HepG2 (cell line): ENCODE measurements around the gene PYGO2. TPM values are rescaled to one million over a fixed set of nuclear protein-coding genes. Genes with fewer than 3 reads are reported as not detected.

Experiments
- AGO2 ChIP-seq: fragments of 200-400 bp; formaldehyde crosslinking; optimal IDR thresholded peaks from 2 replicates; pipeline ENCODE3; 2017; ENCODE audit warnings: mild to moderate bottlenecking, low read depth, low read length, moderate library complexity
- ATAD3A ChIP-seq: sonication (generic); formaldehyde crosslinking; IDR thresholded peaks from 2 replicates; pipeline ENCODE4 v1.4.0; 2020; ENCODE audit warnings: missing genetic modification reagents
- ATF7 ChIP-seq, 2 experiments: fragments of 450-650 bp in 1 of 2; sonication (generic) in 1 of 2; formaldehyde crosslinking in 1 of 2; IDR thresholded peaks; 2 replicates each; pipeline versions ENCODE4 v1.4.0 to v1.6.1; 2016 to 2020; ENCODE audit warnings: antibody characterized with exemption in 1 of 2, mild to moderate bottlenecking in 1 of 2, missing genetic modification reagents in 1 of 2
- FIP1L1 ChIP-seq: fragments of 200-400 bp; formaldehyde crosslinking; IDR thresholded peaks from 2 replicates; pipeline ENCODE4 v1.6.1; 2018; ENCODE audit warnings: low read depth, mild to moderate bottlenecking, low read length, moderate library complexity, borderline replicate concordance; ENCODE audit not compliant: insufficient read depth
- FOSL1 ChIP-seq: sonication (generic); formaldehyde crosslinking; IDR thresholded peaks from 2 replicates; pipeline ENCODE4 v1.9.0; 2021; ENCODE audit warnings: missing genetic modification reagents, borderline replicate concordance
- MXD4 ChIP-seq: IDR thresholded peaks from 2 replicates; pipeline ENCODE4 v1.6.1; 2016; ENCODE audit warnings: mild to moderate bottlenecking, missing biosample characterization, missing genetic modification reagents
- NFE2L1 ChIP-seq: sonication (generic); formaldehyde crosslinking; IDR thresholded peaks from 2 replicates; pipeline ENCODE4 v1.4.0; 2020; ENCODE audit warnings: missing genetic modification reagents, mild to moderate bottlenecking, borderline replicate concordance
- PTBP1 ChIP-seq: fragments of 200-400 bp; formaldehyde crosslinking; IDR thresholded peaks from 2 replicates; pipeline ENCODE4 v1.6.1; 2018; ENCODE audit warnings: low read length, low read depth; ENCODE audit not compliant: poor library complexity, severe bottlenecking
- ZBTB7B ChIP-seq: sonication (generic); formaldehyde crosslinking; IDR thresholded peaks from 2 replicates; pipeline ENCODE4 v1.4.0; 2020; ENCODE audit warnings: missing genetic modification reagents
- ZBTB8A ChIP-seq: sonication (generic); formaldehyde crosslinking; IDR thresholded peaks from 2 replicates; pipeline ENCODE4 v1.4.0; 2020; ENCODE audit warnings: mild to moderate bottlenecking, low read depth, missing genetic modification reagents, borderline replicate concordance
- ZNF24 ChIP-seq: fragments of 450-650 bp; IDR thresholded peaks from 2 replicates; pipeline ENCODE4 v1.6.1; 2017; ENCODE audit warnings: antibody characterized with exemption, mild to moderate bottlenecking
- ZNF543 ChIP-seq: sonication (generic); formaldehyde crosslinking; IDR thresholded peaks from 2 replicates; pipeline ENCODE4 v1.4.0; 2020; ENCODE audit warnings: mild to moderate bottlenecking, missing genetic modification reagents
- ZNF737 ChIP-seq: sonication (generic); formaldehyde crosslinking; IDR thresholded peaks from 2 replicates; pipeline ENCODE4 v1.5.0; 2020; ENCODE audit warnings: missing genetic modification reagents, mild to moderate bottlenecking, borderline replicate concordance
- polyA plus RNA-seq, 8 experiments: library from polyadenylated mRNA; depleted of rRNA in 3 of 8; stranded (reverse) in 7 of 8; unstranded in 1 of 8; fragments of >200 nt; fragmentation: Illumina TruSeq in 4 of 8; extraction: Trizol in 4 of 8; gene quantifications; 2 replicates each; pipeline versions ENCODE4 v1.2.1 to v1.2.3, GENCODE V29; 2011 to 2016; ENCODE audit warnings: low read depth in 4 of 8, missing spikeins in 1 of 8, mixed read lengths in 1 of 8; ENCODE audit not compliant: insufficient read depth in 1 of 8
- total RNA-seq, 5 experiments: library from RNA; depleted of rRNA; stranded (reverse); fragments of >200 nt; fragmentation: Illumina TruSeq; extraction: Trizol; gene quantifications; 2 replicates each; pipeline ENCODE4 v1.2.3, GENCODE V29; 2016; ENCODE audit warnings: low read depth in 1 of 5
- TF ChIP-seq, protein P1 (sequence below): sonication (generic); formaldehyde crosslinking; IDR thresholded peaks from 2 replicates; pipeline ENCODE4 v1.4.0; 2020; ENCODE audit warnings: missing genetic modification reagents, mild to moderate bottlenecking, borderline replicate concordance
- TF ChIP-seq, protein P2 (sequence below), 2 experiments: fragments of 450-650 bp in 1 of 2; sonication (generic) in 1 of 2; formaldehyde crosslinking; IDR thresholded peaks; 2 replicates each; pipeline versions ENCODE4 v1.5.0 to v1.8.0; 2020 to 2022; ENCODE audit warnings: mild to moderate bottlenecking in 1 of 2, missing genetic modification reagents in 1 of 2
- TF ChIP-seq, protein P3 (sequence below): IDR thresholded peaks from 2 replicates; pipeline ENCODE4 v1.6.1; 2012; ENCODE audit warnings: inconsistent platforms
- TF ChIP-seq, protein P4 (sequence below): IDR thresholded peaks from 2 replicates; pipeline ENCODE4 v1.4.0; 2020; ENCODE audit warnings: mild to moderate bottlenecking, missing genetic modification reagents
- TF ChIP-seq, protein P5 (sequence below): IDR thresholded peaks from 2 replicates; pipeline ENCODE4 v1.6.1; 2012; ENCODE audit warnings: low read length, improper control_type of control experiment

PYGO2 gene
- total and polyA plus RNA-seq, 2 of the 13 experiments (the other 11 are each of a cell fraction or from before 2014, with no cell fraction given), result 20.3 to 21.8 TPM

DNA sequence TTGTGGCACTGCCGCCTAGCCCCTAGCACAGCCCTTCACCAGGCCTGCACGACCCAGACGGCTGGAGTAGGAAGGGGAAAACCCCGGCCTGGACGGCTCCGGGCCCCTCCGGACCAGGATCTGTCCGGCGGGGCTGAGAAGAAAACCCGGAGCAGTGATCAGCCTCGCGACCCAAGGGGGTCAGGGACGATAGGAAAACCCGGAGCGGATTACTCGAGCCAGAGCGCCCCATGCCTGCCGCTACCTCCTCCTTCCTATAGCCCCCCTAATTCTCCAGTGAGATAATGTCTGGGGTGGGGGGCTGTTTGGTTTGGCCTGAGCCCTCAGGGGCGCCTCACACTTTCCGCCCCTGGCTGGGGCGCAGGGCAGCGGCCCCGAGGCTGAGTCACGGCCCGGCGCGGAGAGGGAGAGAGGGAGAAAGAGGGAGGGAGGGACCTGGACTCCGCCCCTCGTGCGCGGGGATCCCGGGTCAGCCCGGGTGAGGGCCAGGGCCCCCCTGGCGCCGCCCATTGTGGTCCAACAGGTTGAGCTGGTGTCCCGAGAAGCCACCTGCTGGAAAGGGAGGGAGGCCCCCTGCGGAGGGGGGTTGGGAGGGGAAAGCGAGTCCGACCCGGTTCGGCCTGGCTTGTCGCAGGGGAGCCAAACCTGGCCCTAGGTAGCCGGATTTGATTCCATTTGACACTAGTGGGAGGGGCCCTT, 39.3 kb upstream of the PYGO2 start (continued):
- TF ChIP-seq, protein P1, sequence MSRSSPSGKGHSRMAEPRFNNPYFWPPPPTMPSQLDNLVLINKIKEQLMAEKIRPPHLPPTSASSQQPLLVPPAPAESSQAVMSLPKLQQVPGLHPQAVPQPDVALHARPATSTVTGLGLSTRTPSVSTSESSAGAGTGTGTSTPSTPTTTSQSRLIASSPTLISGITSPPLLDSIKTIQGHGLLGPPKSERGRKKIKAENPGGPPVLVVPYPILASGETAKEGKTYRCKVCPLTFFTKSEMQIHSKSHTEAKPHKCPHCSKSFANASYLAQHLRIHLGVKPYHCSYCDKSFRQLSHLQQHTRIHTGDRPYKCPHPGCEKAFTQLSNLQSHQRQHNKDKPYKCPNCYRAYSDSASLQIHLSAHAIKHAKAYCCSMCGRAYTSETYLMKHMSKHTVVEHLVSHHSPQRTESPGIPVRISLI (CRISPR knock-in tag), result peak; percentile 12; the same call in 1 of the 2 replicates
- TF ChIP-seq PTBP1 (peak; percentile 50), FIP1L1 (0 out of 2 replicates have a peak, but pooled peaks have one; percentile 37), ZNF737 (no peak), ZNF24 (peak; percentile 68), ATF7 (IDR thresholded peaks at IDR 0.05) (no peak), ATF7 (CRISPR knock-in tag; IDR thresholded peaks at IDR 0.05) (0 out of 2 replicates have a peak, but pooled peaks have one; percentile 55), MXD4 (CRISPR knock-in tag) (peak; percentile 61; the same call in 1 of the 2 replicates), ZBTB8A (CRISPR knock-in tag) (no peak), AGO2 (peak; percentile 96), ZNF543 (peak; percentile 87; the same call in 1 of the 2 replicates), FOSL1 (CRISPR knock-in tag) (peak; percentile 58; the same call in 1 of the 2 replicates), ZBTB7B (CRISPR knock-in tag) (peak; percentile 94), NFE2L1 (CRISPR knock-in tag) (peak; percentile 96), ATAD3A (CRISPR knock-in tag) (no peak)
- TF ChIP-seq, protein P2, sequence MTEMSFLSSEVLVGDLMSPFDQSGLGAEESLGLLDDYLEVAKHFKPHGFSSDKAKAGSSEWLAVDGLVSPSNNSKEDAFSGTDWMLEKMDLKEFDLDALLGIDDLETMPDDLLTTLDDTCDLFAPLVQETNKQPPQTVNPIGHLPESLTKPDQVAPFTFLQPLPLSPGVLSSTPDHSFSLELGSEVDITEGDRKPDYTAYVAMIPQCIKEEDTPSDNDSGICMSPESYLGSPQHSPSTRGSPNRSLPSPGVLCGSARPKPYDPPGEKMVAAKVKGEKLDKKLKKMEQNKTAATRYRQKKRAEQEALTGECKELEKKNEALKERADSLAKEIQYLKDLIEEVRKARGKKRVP (CRISPR knock-in tag; IDR thresholded peaks at IDR 0.05), result peak in 1 of 2 experiments; percentile 36; a peak in 2 of 4 replicates
- TF ChIP-seq, protein P3, sequence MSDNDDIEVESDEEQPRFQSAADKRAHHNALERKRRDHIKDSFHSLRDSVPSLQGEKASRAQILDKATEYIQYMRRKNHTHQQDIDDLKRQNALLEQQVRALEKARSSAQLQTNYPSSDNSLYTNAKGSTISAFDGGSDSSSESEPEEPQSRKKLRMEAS, result peak; percentile 74
- TF ChIP-seq, protein P4, sequence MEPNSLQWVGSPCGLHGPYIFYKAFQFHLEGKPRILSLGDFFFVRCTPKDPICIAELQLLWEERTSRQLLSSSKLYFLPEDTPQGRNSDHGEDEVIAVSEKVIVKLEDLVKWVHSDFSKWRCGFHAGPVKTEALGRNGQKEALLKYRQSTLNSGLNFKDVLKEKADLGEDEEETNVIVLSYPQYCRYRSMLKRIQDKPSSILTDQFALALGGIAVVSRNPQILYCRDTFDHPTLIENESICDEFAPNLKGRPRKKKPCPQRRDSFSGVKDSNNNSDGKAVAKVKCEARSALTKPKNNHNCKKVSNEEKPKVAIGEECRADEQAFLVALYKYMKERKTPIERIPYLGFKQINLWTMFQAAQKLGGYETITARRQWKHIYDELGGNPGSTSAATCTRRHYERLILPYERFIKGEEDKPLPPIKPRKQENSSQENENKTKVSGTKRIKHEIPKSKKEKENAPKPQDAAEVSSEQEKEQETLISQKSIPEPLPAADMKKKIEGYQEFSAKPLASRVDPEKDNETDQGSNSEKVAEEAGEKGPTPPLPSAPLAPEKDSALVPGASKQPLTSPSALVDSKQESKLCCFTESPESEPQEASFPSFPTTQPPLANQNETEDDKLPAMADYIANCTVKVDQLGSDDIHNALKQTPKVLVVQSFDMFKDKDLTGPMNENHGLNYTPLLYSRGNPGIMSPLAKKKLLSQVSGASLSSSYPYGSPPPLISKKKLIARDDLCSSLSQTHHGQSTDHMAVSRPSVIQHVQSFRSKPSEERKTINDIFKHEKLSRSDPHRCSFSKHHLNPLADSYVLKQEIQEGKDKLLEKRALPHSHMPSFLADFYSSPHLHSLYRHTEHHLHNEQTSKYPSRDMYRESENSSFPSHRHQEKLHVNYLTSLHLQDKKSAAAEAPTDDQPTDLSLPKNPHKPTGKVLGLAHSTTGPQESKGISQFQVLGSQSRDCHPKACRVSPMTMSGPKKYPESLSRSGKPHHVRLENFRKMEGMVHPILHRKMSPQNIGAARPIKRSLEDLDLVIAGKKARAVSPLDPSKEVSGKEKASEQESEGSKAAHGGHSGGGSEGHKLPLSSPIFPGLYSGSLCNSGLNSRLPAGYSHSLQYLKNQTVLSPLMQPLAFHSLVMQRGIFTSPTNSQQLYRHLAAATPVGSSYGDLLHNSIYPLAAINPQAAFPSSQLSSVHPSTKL, result peak; percentile 76; the same call in 1 of the 2 replicates
- TF ChIP-seq, protein P5, sequence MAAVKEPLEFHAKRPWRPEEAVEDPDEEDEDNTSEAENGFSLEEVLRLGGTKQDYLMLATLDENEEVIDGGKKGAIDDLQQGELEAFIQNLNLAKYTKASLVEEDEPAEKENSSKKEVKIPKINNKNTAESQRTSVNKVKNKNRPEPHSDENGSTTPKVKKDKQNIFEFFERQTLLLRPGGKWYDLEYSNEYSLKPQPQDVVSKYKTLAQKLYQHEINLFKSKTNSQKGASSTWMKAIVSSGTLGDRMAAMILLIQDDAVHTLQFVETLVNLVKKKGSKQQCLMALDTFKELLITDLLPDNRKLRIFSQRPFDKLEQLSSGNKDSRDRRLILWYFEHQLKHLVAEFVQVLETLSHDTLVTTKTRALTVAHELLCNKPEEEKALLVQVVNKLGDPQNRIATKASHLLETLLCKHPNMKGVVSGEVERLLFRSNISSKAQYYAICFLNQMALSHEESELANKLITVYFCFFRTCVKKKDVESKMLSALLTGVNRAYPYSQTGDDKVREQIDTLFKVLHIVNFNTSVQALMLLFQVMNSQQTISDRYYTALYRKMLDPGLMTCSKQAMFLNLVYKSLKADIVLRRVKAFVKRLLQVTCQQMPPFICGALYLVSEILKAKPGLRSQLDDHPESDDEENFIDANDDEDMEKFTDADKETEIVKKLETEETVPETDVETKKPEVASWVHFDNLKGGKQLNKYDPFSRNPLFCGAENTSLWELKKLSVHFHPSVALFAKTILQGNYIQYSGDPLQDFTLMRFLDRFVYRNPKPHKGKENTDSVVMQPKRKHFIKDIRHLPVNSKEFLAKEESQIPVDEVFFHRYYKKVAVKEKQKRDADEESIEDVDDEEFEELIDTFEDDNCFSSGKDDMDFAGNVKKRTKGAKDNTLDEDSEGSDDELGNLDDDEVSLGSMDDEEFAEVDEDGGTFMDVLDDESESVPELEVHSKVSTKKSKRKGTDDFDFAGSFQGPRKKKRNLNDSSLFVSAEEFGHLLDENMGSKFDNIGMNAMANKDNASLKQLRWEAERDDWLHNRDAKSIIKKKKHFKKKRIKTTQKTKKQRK, result no peak
